ENCODE measurements around the gene PNPLA7. TPM values are rescaled to one million over a fixed set of nuclear protein-coding genes. Genes with fewer than 3 reads are reported as not detected.

The PNPLA7 gene
- total RNA-seq = under 0.01 and 0.50 TPM in 2 replicates

DNA sequence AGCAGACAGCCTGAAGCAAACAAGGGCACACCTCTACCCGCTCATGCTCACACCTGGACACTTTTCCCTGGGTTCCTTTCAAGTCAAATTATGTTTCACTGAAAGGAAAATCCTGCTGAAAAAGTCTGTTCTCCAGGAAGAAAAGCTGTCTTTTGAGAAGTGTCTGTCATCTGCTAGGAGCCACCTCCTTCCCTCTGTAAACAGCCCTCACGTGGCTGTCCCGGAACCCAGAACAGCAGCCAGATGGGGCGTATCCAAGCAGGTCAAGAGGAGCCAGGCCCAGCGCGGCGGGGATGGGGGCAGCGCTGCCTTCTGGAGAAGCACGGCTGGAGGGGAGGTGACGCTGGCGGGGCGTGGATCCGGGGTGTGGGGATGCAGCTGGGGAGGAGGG is at the start of gene PNPLA7:
PNPLA7 (minus strand) TSS at position 172 of the 391 bp plus-strand sequence. CDS start 205 bp downstream, outside the sequence.

DNA sequence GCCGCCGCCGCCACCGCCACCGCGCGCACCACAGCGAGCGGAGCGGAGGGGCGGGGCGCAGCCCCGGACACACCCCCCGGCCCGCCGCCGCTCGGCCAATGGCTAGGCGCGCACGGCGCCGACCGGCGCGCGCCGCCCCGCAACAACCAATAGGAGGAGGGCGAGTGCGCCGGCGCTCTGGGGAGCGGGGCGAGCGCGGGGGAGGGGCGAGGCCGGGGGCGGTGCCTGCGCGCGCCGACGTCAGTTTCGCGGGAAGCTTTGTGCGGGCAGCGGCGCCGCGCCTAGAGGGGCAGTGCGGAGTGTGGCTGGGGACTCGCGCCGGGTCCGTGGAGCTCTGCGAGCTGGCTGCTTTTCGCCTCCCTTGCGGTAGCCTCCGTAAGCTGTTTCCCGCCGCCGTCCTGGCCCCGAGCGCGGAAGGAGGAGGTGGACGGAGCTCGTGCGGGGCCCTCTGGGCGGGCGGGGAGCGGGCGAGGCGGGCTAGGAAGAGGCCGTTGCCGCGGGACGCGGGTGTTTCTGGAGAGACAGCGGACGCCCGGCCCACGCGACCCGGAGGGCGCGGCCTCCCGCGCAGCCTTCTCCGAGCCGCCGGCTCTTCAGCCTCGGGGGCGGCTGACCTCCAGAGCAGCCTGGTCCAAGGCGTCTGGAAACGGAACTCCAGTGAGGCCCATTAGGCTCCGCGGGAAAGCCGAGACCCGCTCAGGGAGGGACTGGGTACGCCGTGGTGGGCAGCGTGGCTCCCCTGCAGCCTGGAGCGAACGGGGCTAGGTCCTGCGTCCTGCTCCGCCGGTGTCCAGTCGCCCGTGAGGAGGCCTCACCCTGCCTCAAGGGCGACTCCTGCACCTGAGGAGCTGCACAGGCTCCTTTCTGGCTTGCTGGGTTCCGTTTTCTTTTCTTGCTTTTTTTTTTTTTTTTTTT is 40.5 kb upstream of the PNPLA7 start, which contains the start of gene ZMYND19:
ZMYND19 (minus strand) TSS at position 44 of the 915 bp plus-strand sequence. CDS start 249 bp downstream, outside the sequence.

DNA sequence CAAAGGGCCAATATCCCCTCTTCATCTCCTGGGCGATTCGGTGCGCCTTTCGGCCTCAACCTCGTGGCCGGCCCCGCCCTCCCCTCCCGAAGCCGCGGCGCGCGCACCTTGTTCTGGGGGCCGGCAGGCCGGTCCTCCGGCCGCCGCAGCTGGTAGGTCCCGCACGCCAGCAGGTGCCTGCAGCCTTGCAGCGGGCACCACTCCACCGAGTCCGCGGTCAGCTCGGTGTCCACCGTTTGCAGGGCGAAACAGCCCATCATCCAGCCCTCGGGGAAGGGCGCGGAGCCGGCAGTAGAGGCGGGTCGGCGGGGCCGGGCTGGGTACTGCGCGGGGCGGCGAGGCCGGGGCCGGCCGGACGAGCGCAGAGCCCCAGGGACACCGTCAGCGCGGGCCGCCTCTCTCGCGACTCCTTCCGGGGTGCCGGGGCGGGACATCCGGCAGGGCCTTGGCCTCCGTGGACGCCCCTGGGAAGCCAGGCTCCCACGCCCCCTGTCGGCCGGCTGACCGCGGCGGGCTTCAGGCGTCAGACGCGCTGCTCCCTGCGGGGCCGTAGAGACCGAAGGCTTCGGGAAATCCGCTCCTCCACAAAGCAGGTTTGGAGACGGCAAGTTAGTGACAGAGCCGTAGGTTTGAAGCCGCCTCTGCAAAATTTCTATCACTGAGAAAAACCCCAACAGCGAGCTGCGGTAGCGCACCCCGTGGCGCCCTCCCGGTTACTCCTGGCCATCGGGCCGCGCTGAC is 28.5 kb upstream of the PNPLA7 start, which contains the start of gene DPH7:
DPH7 (minus strand) TSS at position 408 of the 741 bp plus-strand sequence; CDS start at position 260, 148 bp downstream.

DNA sequence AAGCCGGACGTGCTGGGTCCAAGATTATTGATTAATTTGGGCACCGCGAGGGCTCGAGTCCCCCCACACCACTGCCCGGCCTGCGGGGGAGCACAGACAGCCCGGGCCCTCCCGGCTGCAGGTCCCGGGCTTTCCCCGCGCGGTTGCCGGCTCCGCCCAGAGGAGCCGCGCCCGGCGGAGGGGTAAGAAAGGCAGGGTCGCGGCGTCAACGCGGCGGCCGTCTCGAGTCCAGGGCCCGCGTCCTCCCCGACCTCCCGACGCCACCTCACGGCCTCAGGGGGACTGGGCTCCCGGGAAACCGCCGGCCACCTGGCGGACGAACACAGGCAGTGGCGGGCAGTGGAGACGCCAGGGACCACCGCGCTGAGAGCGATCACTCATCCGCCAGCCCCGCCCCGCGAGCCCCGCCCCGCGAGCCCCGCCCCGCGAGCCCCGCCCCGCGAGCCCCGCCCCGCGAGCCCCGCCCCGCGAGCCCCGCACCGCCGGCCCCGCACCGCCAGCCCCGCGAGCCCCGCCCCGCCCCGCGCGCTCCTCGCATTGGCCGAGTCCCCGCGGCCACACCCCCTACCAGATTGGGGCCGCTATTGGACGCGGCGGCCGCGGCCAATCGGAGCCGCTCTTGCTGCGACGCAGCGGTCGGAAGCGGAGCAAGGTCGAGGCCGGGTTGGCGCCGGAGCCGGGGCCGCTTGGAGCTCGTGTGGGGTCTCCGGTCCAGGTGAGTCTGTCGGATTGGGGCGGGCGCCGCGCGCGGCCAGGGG is 1.2 kb upstream of the PNPLA7 start, which contains the start of gene MRPL41:
MRPL41 (plus strand) TSS at position 616 of the 758 bp plus-strand sequence. CDS start 203 bp downstream, outside the sequence.

DNA sequence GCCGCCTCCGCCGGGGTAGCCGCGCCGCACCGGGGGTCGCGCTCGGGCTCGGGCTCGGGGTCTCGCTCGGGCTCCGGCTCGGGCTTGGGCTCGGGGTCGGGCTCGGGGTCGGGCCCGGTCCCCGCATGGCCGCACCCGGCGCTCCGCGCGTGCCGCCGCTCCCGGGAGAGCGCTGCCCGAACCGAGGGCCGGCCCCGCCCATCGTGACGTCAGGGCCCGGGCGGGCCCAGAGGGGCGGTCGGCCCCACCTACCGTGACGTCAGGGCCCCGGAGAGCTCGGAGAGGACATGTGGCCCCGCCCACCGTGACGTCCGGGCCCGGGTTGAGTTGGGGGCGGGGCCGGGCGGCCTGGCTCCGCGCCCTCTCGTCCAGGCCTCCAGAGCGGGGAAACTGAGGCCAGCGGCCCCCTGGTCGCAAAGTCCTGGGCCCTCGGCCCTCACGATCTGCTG is 91.0 kb downstream of the PNPLA7 start, which contains the start of gene NSMF:
NSMF (minus strand) TSS at position 183 of the 449 bp plus-strand sequence. CDS start 232 bp downstream, outside the sequence.

DNA sequence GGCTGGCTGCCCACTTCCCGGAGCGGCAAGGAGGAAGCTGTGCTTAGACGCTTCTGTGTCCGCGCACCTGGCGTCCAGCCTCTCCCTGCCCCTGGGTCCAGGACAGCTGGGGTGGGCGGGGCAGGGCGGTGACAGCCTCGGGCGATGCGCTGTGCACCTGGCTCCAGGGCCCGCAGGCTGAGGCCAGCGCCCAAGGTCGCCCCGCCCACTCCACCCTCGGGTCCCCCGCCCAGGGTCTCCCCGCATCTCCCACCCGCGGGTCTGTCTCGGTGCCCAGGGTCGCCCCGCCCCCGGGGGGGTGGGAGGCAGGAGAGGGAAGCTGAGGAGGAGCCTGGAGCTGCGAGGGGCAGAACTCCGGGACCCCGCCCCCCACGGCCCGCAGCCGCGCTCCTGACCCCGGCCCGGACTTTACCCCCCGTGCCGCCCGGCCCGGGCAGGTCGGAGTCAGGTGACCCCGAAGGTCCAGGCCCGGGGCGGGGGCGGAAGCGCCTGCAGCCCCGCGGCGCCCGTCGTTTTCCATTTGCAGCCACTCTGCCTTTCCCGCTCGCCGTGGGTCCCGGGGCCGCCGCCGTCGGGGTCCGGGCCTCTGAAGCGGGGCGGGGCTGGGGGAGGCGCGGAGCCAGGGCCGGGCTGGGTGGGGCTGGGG is 108.8 kb downstream of the PNPLA7 start, which contains the start of gene ENTPD8:
ENTPD8 (minus strand) TSS at position 69 of the 646 bp plus-strand sequence. CDS start 3,072 bp downstream, outside the sequence.

DNA sequence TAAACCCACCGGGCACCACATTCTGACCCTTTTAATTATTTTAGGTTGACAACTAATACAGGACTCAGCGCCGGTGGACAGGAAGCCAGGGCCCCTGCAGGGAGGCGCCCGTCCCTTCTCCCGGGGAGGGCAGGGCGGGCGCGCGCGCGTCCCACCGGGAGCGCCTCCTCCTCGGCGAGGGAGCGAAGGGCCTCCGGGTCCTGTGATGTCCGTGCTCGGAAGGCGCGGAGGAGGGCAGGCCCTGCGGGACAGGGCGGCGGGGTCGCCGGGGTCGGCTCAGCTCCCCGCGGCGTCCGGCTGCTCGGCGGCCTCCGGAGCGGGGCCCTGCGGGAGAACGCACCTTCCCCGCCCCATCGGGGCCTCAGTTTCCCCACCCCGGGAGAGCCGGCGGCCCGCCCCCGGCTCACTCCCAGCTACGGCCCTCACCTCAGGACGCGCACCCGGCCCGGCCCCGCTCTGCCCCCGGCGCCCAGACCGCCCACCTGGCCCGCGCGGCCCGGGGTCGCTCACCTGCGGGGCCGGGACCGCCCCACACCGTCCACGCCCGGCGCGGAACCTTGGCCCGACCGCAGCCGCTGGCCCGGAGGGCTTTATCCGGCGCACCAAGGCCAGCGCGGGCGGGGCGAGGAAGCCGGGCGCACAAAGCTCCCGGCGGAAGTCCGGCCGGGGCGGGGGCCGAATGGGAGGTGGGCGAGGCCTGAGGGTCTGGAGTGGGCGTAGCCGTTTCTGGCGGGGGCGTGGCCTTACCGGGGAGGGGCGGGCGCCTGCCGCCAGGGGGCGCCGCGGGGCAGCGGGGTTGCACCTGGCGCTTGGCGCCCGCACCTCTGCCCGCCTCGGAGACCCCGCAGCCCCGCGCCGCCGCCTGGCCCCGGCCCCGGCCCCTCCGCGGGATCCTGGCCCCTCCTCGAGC is 127.3 kb downstream of the PNPLA7 start, which contains the start of the genes EXD3 and NOXA1:
EXD3 (minus strand) TSS at position 559 of the 910 bp plus-strand sequence. CDS start 27,805 bp downstream, outside the sequence.
NOXA1 (plus strand) TSS at position 790 of the 910 bp plus-strand sequence. CDS start 137 bp downstream, outside the sequence.

Other genes starting within 250 kb of the PNPLA7 start
- gene NRARP, start 248.1 kb downstream of the PNPLA7 start, total RNA-seq = 0.45 and 1.7 TPM in 2 replicates
- 10.9 and 11.1 TPM in 2 replicates for gene EXD3, start 127.2 kb downstream of the PNPLA7 start, total RNA-seq
- gene NOXA1, start 127.0 kb downstream of the PNPLA7 start, total RNA-seq = 0.15 and 0.17 TPM in 2 replicates
- gene ENTPD8, start 109.0 kb downstream of the PNPLA7 start, total RNA-seq = not detected in 2 replicates
- 33.1 and 36.1 TPM in 2 replicates for gene NSMF, start 91.1 kb downstream of the PNPLA7 start, total RNA-seq
- 87.4 and 91.1 TPM in 2 replicates for gene MRPL41, start 1.5 kb upstream of the PNPLA7 start, total RNA-seq
- gene DPH7, start 28.5 kb upstream of the PNPLA7 start, total RNA-seq = 25.9 and 27.7 TPM in 2 replicates
- gene ZMYND19, start 40.1 kb upstream of the PNPLA7 start, total RNA-seq = 22.6 and 24.7 TPM in 2 replicates
- 20.7 and 21.9 TPM in 2 replicates for gene ARRDC1, start 55.3 kb upstream of the PNPLA7 start, total RNA-seq
- 47.4 and 55.1 TPM in 2 replicates for gene EHMT1, start 68.6 kb upstream of the PNPLA7 start, total RNA-seq

All from bronchus fibroblast of lung (primary cell).